Breast epithelium (tissue), 3 donors: ENCODE measurements around the gene TPPP3.

Experiments
- POLR2A ChIP-seq: fragments of 450-650 bp; IDR thresholded peaks from one replicate; pipeline ENCODE4 v1.6.1; 2016; ENCODE audit warnings: antibody characterized with exemption, mild to moderate bottlenecking, moderate library complexity
- POLR2AphosphoS5 ChIP-seq, 3 donors: sonication (generic); formaldehyde crosslinking; IDR thresholded peaks; one replicate each; pipeline ENCODE4 v1.6.1; 2017; ENCODE audit warnings: antibody characterized with exemption in 3 of 3
- TF ChIP-seq, protein P1 (sequence below), 3 donors: fragments of 450-650 bp; IDR thresholded peaks; one replicate each; pipeline ENCODE4 v1.5.1; 2016 to 2017; ENCODE audit warnings: antibody characterized with exemption in 3 of 3, mild to moderate bottlenecking in 3 of 3, moderate library complexity in 3 of 3

- TF ChIP-seq, protein P1, sequence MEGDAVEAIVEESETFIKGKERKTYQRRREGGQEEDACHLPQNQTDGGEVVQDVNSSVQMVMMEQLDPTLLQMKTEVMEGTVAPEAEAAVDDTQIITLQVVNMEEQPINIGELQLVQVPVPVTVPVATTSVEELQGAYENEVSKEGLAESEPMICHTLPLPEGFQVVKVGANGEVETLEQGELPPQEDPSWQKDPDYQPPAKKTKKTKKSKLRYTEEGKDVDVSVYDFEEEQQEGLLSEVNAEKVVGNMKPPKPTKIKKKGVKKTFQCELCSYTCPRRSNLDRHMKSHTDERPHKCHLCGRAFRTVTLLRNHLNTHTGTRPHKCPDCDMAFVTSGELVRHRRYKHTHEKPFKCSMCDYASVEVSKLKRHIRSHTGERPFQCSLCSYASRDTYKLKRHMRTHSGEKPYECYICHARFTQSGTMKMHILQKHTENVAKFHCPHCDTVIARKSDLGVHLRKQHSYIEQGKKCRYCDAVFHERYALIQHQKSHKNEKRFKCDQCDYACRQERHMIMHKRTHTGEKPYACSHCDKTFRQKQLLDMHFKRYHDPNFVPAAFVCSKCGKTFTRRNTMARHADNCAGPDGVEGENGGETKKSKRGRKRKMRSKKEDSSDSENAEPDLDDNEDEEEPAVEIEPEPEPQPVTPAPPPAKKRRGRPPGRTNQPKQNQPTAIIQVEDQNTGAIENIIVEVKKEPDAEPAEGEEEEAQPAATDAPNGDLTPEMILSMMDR (IDR thresholded peaks at IDR 0.05), result no peak
- TF ChIP-seq POLR2AphosphoS5 (IDR thresholded peaks at IDR 0.05) (no peak), POLR2A (no peak)
These were observed 43.0 kb downstream of the TPPP3 start for GRCh38 chr16:67350324-67350723.
